K562 (cell line): Measurements from ENCODE around the gene PNPO. TPM values are rescaled to one million over a fixed set of nuclear protein-coding genes. Genes with fewer than 3 reads are reported as not detected.
A peak's percentile ranks its signal among the peaks of the same experiment; 100 is the strongest.
"Not testable (repeated sequence)": the region's sequence is repeated elsewhere in the genome, so short reads cannot be mapped to it uniquely, and the experiment has no call there.

Experiments
- ATAC-seq: fragments of 200-7000 bp; cut with Tn5 transposase; 3 replicates; pipeline ENCODE4 v1.9.1; 2020; ENCODE audit warnings: moderate library complexity
- BruUV-seq: library from RNA; stranded (reverse); fragments of 400-500 nt; replicated peaks from 2 replicates; lab custom pipeline; 2021; lab: Mats Ljungman, UMichigan
- CTCF ChIA-PET: fragments of 300-600 bp; formaldehyde crosslinking; extraction: SDS; loops from one replicate; lab custom pipeline; 2021; ENCODE audit warnings: low intra/inter-chr PET ratio; lab: Yijun Ruan, JAX
- POLR2A ChIA-PET: fragments of 300-600, 350-650 bp; sonication (Branson Sonifier 250); formaldehyde crosslinking; extraction: SDS; loops from one replicate; lab custom pipeline; 2021; ENCODE audit warnings: antibody characterized with exemption, inconsistent platforms; lab: Yijun Ruan, JAX
- DNase-seq, 4 experiments: peaks; one replicate each; pipeline versions ENCODE4 v3.0.0 to v3.0.0-alpha.2; 2011 to 2018; ENCODE audit warnings: low spot score in 3 of 4, mixed read lengths in 3 of 4; ENCODE audit errors: extremely low read depth in 1 of 4
- FAIRE-seq: peaks from 2 replicates; lab custom pipeline; 2011; peaks lifted over from hg19 to GRCh38; lab: Jason Lieb, UNC
- H2AFZ ChIP-seq: 2 replicates; pipeline ENCODE4 v1.6.0; 2011; ENCODE audit warnings: low read depth, low read length, control low read depth, inconsistent platforms
- H3K27ac ChIP-seq: fragments of 200-600 bp; 3 replicates; pipeline ENCODE4 v1.8.0; 2011; ENCODE audit warnings: low read depth, mild to moderate bottlenecking, control low read depth, inconsistent platforms, low read length, moderate library complexity, mixed read lengths; ENCODE audit errors: extremely low read depth
- H3K27me3 ChIP-seq, 2 experiments: fragments of 300-600 bp in 1 of 2; 2 replicates in 1 of 2; 3 replicates in 1 of 2; pipeline versions ENCODE4 v1.6.0 to v1.8.0; 2011; ENCODE audit warnings: inconsistent platforms in 2 of 2, low read length in 2 of 2, mild to moderate bottlenecking in 1 of 2, mixed read lengths in 1 of 2, moderate library complexity in 1 of 2; ENCODE audit not compliant: control insufficient read depth in 2 of 2, insufficient read depth in 2 of 2
- H3K36me3 ChIP-seq: fragments of 300-600 bp; 3 replicates; pipeline ENCODE4 v1.8.0; 2011; ENCODE audit warnings: mild to moderate bottlenecking, low read length, inconsistent platforms; ENCODE audit not compliant: control insufficient read depth, insufficient read depth
- H3K4me1 ChIP-seq, 2 experiments: fragments of 200-600 bp in 1 of 2; replicated peaks in 1 of 2; 2 replicates in 1 of 2; 3 replicates in 1 of 2; pipeline versions ENCODE4 v1.5.1 to v1.8.0; 2011; ENCODE audit warnings: inconsistent platforms in 2 of 2, low read length in 2 of 2, mild to moderate bottlenecking in 1 of 2, mixed read lengths in 1 of 2, moderate library complexity in 1 of 2; ENCODE audit not compliant: control insufficient read depth in 2 of 2, insufficient read depth in 2 of 2
- H3K4me2 ChIP-seq: 2 replicates; pipeline ENCODE4 v1.6.1; 2011; ENCODE audit warnings: low read length, control low read depth, inconsistent platforms, mixed read lengths; ENCODE audit not compliant: insufficient read depth
- H3K4me3 ChIP-seq: fragments of 200-600 bp; sonication (generic), shearing (Covaris generic); 2 replicates; pipeline ENCODE4 v1.5.1; 2016; ENCODE audit warnings: control low read depth, inconsistent platforms
- H3K79me2 ChIP-seq: fragments of 200-600 bp; 3 replicates; pipeline ENCODE4 v1.8.0; 2011; ENCODE audit warnings: low read length, inconsistent platforms; ENCODE audit not compliant: control insufficient read depth, insufficient read depth
- H3K9ac ChIP-seq, 2 experiments: 2 replicates each; pipeline versions ENCODE4 v1.6.0 to v1.6.1; 2011; ENCODE audit warnings: low read depth in 2 of 2, low read length in 2 of 2, control low read depth in 1 of 2, inconsistent platforms in 1 of 2, mild to moderate bottlenecking in 1 of 2, mixed read lengths in 1 of 2; ENCODE audit not compliant: insufficient read depth in 1 of 2
- H3K9me1 ChIP-seq: one replicate; pipeline ENCODE4 v1.6.0; 2011; ENCODE audit warnings: inconsistent platforms, mild to moderate bottlenecking, low read length, moderate library complexity; ENCODE audit not compliant: control insufficient read depth, insufficient read depth
- H3K9me3 ChIP-seq: replicated peaks from 2 replicates; pipeline ENCODE4 v1.5.1; 2011; ENCODE audit warnings: low read depth, low read length, inconsistent platforms; ENCODE audit not compliant: control insufficient read depth, insufficient read depth
- H4K20me1 ChIP-seq: replicated peaks from 2 replicates; pipeline ENCODE4 v1.6.1; 2011; ENCODE audit warnings: low read length, inconsistent platforms, mixed read lengths; ENCODE audit not compliant: control insufficient read depth, insufficient read depth
- ARHGAP35 ChIP-seq: fragments of 450-650 bp; IDR thresholded peaks from 2 replicates; pipeline ENCODE4 v1.6.1; 2018; ENCODE audit not compliant: partially characterized antibody
- ATF6 ChIP-seq: sonication (generic); formaldehyde crosslinking; IDR thresholded peaks from 2 replicates; pipeline ENCODE4 v1.4.0; 2020; ENCODE audit warnings: mild to moderate bottlenecking, missing genetic modification reagents
- HDGF ChIP-seq: fragments of 450-650 bp; IDR thresholded peaks from 2 replicates; pipeline ENCODE4 v1.6.1; 2016
- MLLT1 ChIP-seq, 2 experiments: fragments of 450-650 bp; IDR thresholded peaks; 2 replicates each; pipeline ENCODE4 v1.6.1; 2016
- SMARCA5 ChIP-seq: fragments of 450-650 bp; IDR thresholded peaks from 2 replicates; pipeline ENCODE4 v1.6.1; 2016
- ZBTB5 ChIP-seq: fragments of 450-650 bp; IDR thresholded peaks from 2 replicates; pipeline ENCODE4 v1.6.1; 2017; ENCODE audit warnings: antibody characterized with exemption
- ZNF121 ChIP-seq: sonication (generic); formaldehyde crosslinking; conservative IDR thresholded peaks from 2 replicates; pipeline ENCODE4 v1.8.0; 2022; ENCODE audit warnings: missing genetic modification reagents
- ZNF316 ChIP-seq: fragments of 450-650 bp; IDR thresholded peaks from 2 replicates; pipeline ENCODE4 v1.6.1; 2016
- WGBS: fragments of 100-300 bp; shearing (Covaris generic); methylation state at CpG from one replicate; pipeline ENCODE4 v1.1.6; 2016; ENCODE audit warnings: low coverage, mixed read lengths; ENCODE audit not compliant: insufficient coverage; ENCODE audit errors: missing lambda C conversion rate; 5-methylcytosine and 5-hydroxymethylcytosine counted together
- in situ Hi-C: fragments of 300-500 bp; cut with MboI; formaldehyde crosslinking; loops from 4 replicates; pipeline ENCODE4 v1.15.0; 2018; ENCODE audit warnings: inconsistent platforms, mixed read lengths
- intact Hi-C: fragments of 100-400 bp; cut with micrococcal nuclease; formaldehyde crosslinking; loops from 2 replicates; pipeline ENCODE4 v1.14.2; 2022
- polyA plus RNA-seq, 8 experiments: library from polyadenylated mRNA; depleted of rRNA in 4 of 8; stranded (reverse) in 5 of 8; unstranded in 3 of 8; fragments of >200 nt; fragmentation: Nextera tagmentation in 2 of 8; fragmentation: Illumina TruSeq in 1 of 8; extraction: Ambion mirVana in 2 of 8; extraction: Trizol in 1 of 8; gene quantifications; 2 replicates each; pipeline versions ENCODE4 v1.2.1 to v1.2.3, GENCODE V29; 2011 to 2014; ENCODE audit warnings: inconsistent platforms in 1 of 8, missing spikeins in 1 of 8
- total RNA-seq, 7 experiments: library from RNA; depleted of rRNA in 6 of 7; stranded (reverse); fragments of >200 nt in 6 of 7; fragmentation: Illumina TruSeq in 2 of 7; extraction: Trizol in 2 of 7; gene quantifications; 2 replicates each; pipeline versions ENCODE4 v1.2.1 to v1.2.3, GENCODE V29; 2011 to 2021; ENCODE audit warnings: low replicate concordance in 1 of 7

PNPO gene
- total and polyA plus RNA-seq, 9 of the 15 experiments (the other 6 are each of a cell fraction or from before 2014, with no cell fraction given) = 16.6 to 39.0 (median 27.4) TPM

GRCh38 chr17:47935468-47935867, 5.9 kb upstream of the PNPO start:
- H3K4me2 ChIP-seq = peak overlapping the region; percentile 74
- WGBS = 24% methylated on average over 3 of the region's 3 CpGs
- peaks cover 13% of the 10 kb centered on the region for H3K79me2 ChIP-seq
- POLR2A ChIA-PET = interaction anchor here (1.0 to 1.5 kb wide), 4 partner anchors 9 to 33 kb away, joined by 3 to 4 read pairs (median 3); no protein-coding TSS in a partner anchor
- H4K20me1 ChIP-seq, FAIRE-seq, DNase-seq, H3K36me3 ChIP-seq, BruUV-seq, H3K9me1 ChIP-seq, ATAC-seq, CTCF ChIA-PET, in situ Hi-C loops, intact Hi-C loops, H3K27me3 ChIP-seq, H3K4me3 ChIP-seq, H3K9me3 ChIP-seq: not testable (repeated sequence)
- peak overlapping the region; percentile 79 for H3K27ac ChIP-seq
- peaks cover 49 to 60% of the 10 kb centered on the region in 2 experiments for H3K4me1 ChIP-seq
- peak overlapping the region; percentile 39 to 46; a peak in 3 of 4 replicates for H3K9ac ChIP-seq
- peak overlapping the region; percentile 70 for H2AFZ ChIP-seq
- peak; percentile 15; the same call in 1 of the 2 replicates for TF ChIP-seq SMARCA5
- TF ChIP-seq ZNF121 (CRISPR knock-in tag) = peak; percentile 75
- 0 out of 2 replicates have a peak, but pooled peaks have one; percentile 27 for TF ChIP-seq ZBTB5
- 0 out of 2 replicates have a peak, but pooled peaks have one; percentile 4 for TF ChIP-seq ZNF316
- TF ChIP-seq MLLT1 (IDR thresholded peaks at IDR 0.05) = peak; percentile 30 to 32; a peak in 1 of 4 replicates
- 0 out of 2 replicates have a peak, but pooled peaks have one; percentile 33 for TF ChIP-seq ATF6 (CRISPR knock-in tag)
- peak; percentile 7 for TF ChIP-seq ARHGAP35
- TF ChIP-seq HDGF = 0 out of 2 replicates have a peak, but pooled peaks have one; percentile 7
